Activated CD4-positive, CD25-positive, alpha-beta regulatory T cell (primary cell): ENCODE results near the gene ZNF71.
"Not testable (repeated sequence)": the region's sequence is repeated elsewhere in the genome, so short reads cannot be mapped to it uniquely, and the experiment has no call there.

ENCODE experiments used
- DNase-seq, 4 experiments: peaks; one replicate each; lab custom pipeline; 2025; lab: John Stamatoyannopoulos, UW

ZNF71 gene

GRCh38 chr19:56622374-56622773 is 27.3 kb downstream of the ZNF71 start:
- DNase-seq: no peak

- no peak for DNase-seq
Measured at GRCh38 chr19:56623006-56623405, 27.9 kb downstream of the ZNF71 start.

DNA sequence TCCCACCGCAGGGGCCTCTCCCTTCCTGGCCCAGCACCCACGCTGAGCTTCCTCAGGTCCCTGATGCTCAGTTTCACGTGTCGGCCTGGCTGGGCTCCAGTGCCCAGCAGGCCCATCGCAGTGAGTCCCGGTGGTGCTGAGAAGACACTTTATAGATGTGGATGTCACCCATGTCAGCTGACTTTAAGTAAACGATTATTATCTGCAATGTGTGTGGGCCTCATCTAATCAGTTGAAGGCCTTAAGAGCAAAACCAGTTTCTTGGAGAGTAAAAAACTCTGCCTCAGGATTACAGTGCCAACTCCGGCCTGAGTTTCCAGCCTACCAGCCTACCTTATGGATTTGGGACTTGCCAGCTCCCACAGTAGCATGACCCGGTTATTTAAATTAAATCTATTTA is 30.6 kb downstream of the ZNF71 start:
- no peak for DNase-seq

GRCh38 chr19:56633021-56633420 is 37.9 kb downstream of the ZNF71 start:
- DNase-seq: no peak

DNA sequence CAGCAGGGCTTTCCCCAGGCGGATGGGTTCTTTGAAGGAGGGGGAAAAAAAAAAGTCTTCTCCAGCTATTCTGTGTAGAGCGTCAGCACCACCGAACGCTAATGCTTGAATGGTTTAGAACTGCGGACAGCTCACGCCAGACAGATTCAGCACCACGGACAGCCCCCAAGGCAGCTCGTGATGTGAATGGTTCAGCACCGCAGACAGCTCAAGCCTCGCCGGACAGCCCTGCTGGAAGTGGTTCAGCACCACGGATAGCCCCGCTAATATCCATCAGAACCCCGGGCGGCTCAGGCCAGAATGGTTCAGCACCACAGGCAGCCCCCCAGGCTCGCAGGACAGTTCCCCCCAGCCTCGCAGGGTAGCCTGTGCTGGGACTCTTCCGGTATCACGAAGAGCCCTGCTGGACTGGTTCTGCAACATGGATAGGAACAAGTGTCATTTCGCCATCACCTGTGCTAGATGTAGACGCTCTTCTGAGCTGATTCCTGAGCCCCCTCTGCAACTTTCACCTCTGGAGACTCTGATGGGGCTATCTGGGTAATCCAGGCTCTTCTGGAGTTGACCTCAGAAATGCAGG is 43.0 kb downstream of the ZNF71 start:
- no peak for DNase-seq

- DNase-seq: no peak
Measured at GRCh38 chr19:56639217-56639616, 44.1 kb downstream of the ZNF71 start.

- DNase-seq: no peak
Measured at GRCh38 chr19:56642711-56643459, 47.8 kb downstream of the ZNF71 start, which contains the start of gene SMIM17. Gene SMIM17 (plus strand): TSS chr19:56643159. CDS start chr19:56645668, 2,509 bp downstream.

- DNase-seq: no peak
Measured at GRCh38 chr19:56643460-56643955, 48.4 kb downstream of the ZNF71 start.

DNA sequence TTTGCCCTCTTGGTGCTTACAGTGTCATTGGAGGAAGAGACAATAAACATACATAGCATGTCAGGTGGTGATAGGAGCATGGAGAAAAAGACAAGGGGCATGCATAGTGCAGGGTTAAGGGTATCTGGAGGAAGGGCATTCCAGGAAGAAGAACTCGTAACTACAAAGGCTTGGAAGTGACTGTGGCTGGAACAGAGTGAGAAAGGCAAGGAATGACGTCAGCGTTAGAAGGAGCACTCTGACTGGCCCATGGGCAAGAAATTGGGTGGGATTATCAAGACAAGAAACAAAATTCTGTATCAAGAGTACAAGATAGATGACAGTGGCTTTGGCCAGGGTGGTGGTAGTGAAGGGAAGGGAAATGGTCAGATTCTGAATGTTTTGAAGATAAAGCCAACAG is 59.0 kb downstream of the ZNF71 start:
- no peak for DNase-seq

GRCh38 chr19:56660381-56661107 is 65.4 kb downstream of the ZNF71 start:
- DNase-seq: no peak

- no peak for DNase-seq
Measured at GRCh38 chr19:56661248-56661647, 66.1 kb downstream of the ZNF71 start.

- no peak for DNase-seq
Measured at GRCh38 chr19:56663931-56664500, 68.9 kb downstream of the ZNF71 start.

- no peak for DNase-seq
Measured at GRCh38 chr19:56664511-56664910, 69.4 kb downstream of the ZNF71 start.

DNA sequence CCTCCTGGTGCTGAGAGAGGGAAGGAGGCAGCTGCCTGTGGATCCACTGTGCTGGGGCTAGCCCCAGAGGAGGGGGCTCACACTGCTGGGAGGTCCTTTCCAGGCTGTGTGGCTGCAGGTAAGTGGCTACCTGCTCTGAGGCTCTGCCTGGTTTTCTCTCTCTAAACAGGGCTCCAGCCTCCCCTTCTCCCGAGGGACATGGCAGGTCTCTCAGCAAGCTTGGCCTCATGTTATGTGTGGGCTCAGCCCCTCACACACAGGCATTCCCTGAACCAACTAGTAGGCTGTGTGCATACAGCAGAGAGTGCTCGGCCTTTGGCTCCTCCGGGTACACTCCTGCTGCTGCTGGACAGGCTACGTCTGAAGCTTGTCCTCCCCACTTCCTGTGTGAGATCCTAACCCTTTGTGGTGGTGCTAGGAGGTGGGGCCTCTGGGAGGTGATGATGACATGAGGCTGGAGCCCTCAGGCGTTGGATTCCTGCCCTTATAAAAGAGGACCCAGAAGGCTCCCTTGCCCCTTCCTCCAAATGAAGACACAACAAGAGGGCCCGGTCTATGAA is 72.3 kb downstream of the ZNF71 start:
- DNase-seq: no peak

- no peak for DNase-seq
Measured at GRCh38 chr19:56668676-56669075, 73.6 kb downstream of the ZNF71 start.

- DNase-seq: no peak
Measured at GRCh38 chr19:56670401-56670960, 75.4 kb downstream of the ZNF71 start.

- DNase-seq: no peak
Measured at GRCh38 chr19:56670961-56671612, 76.0 kb downstream of the ZNF71 start.

- DNase-seq: peak; percentile 49 to 73 (median 71)
Measured at GRCh38 chr19:56671613-56671994, 76.5 kb downstream of the ZNF71 start, which contains the start of gene ZNF835. Gene ZNF835 (minus strand): TSS chr19:56671757. CDS start chr19:56665198, 6,559 bp downstream.

GRCh38 chr19:56672610-56673009 is 77.5 kb downstream of the ZNF71 start:
- not testable (repeated sequence) for DNase-seq
